HepG2 (cell line): ENCODE results near the gene NRSN2. TPM values are rescaled to one million over a fixed set of nuclear protein-coding genes. Genes with fewer than 3 reads are reported as not detected.

Source experiments
- ATM ChIP-seq: fragments of 450-650 bp; IDR thresholded peaks from 2 replicates; pipeline ENCODE4 v1.7.1; 2017; ENCODE audit warnings: mild to moderate bottlenecking, borderline replicate concordance
- CHD2 ChIP-seq: IDR thresholded peaks from 2 replicates; pipeline ENCODE4 v1.6.1; 2011; ENCODE audit warnings: low read depth, low read length, improper control_type of control experiment
- GABPB1 ChIP-seq: IDR thresholded peaks from 2 replicates; pipeline ENCODE4 v1.6.1; 2016; ENCODE audit warnings: mild to moderate bottlenecking, missing genetic modification reagents, moderate library complexity, missing compliant biosample characterization
- HNRNPL ChIP-seq: fragments of 200-400 bp; formaldehyde crosslinking; IDR thresholded peaks from 2 replicates; pipeline ENCODE4 v1.6.1; 2017; ENCODE audit warnings: mild to moderate bottlenecking, low read depth, low read length
- HOXD1 ChIP-seq: sonication (generic); formaldehyde crosslinking; IDR thresholded peaks from 2 replicates; pipeline ENCODE4 v1.5.0; 2020; ENCODE audit warnings: missing genetic modification reagents
- IKZF4 ChIP-seq: sonication (generic); formaldehyde crosslinking; IDR thresholded peaks from 2 replicates; pipeline ENCODE4 v1.5.1; 2020; ENCODE audit warnings: borderline replicate concordance, mild to moderate bottlenecking, low read depth, missing genetic modification reagents; ENCODE audit errors: not compliant biosample characterization
- KLF11 ChIP-seq: IDR thresholded peaks from 2 replicates; pipeline ENCODE4 v1.6.1; 2016; ENCODE audit warnings: missing compliant biosample characterization
- MIER3 ChIP-seq: IDR thresholded peaks from 2 replicates; pipeline ENCODE4 v1.6.1; 2016; ENCODE audit warnings: missing compliant biosample characterization, borderline replicate concordance
- MYC ChIP-seq: sonication (generic); formaldehyde crosslinking; IDR thresholded peaks from 2 replicates; pipeline ENCODE4 v1.9.0; 2021; ENCODE audit warnings: missing genetic modification reagents, borderline replicate concordance
- SATB2 ChIP-seq: sonication (generic); formaldehyde crosslinking; IDR thresholded peaks from 2 replicates; pipeline ENCODE4 v1.5.0; 2020; ENCODE audit warnings: missing genetic modification reagents
- SRSF1 ChIP-seq: fragments of 200-400 bp; formaldehyde crosslinking; optimal IDR thresholded peaks from 2 replicates; pipeline ENCODE3; 2017; ENCODE audit warnings: mild to moderate bottlenecking, low read depth, low read length, moderate library complexity
- TARDBP ChIP-seq: sonication (generic); formaldehyde crosslinking; IDR thresholded peaks from 2 replicates; pipeline ENCODE4 v1.8.0; 2022; ENCODE audit warnings: mild to moderate bottlenecking, missing genetic modification reagents
- TOE1 ChIP-seq: sonication (generic); formaldehyde crosslinking; IDR thresholded peaks from 2 replicates; pipeline ENCODE4 v1.4.0; 2020; ENCODE audit warnings: mild to moderate bottlenecking, missing genetic modification reagents
- TSC22D2 ChIP-seq: sonication (generic); formaldehyde crosslinking; IDR thresholded peaks from 2 replicates; pipeline ENCODE4 v1.5.1; 2020; ENCODE audit warnings: missing genetic modification reagents, mild to moderate bottlenecking, borderline replicate concordance
- ZBTB3 ChIP-seq: sonication (generic); formaldehyde crosslinking; IDR thresholded peaks from 2 replicates; pipeline ENCODE4 v1.4.0; 2020; ENCODE audit warnings: low read depth, mild to moderate bottlenecking, moderate library complexity, missing genetic modification reagents, borderline replicate concordance
- ZNF225 ChIP-seq: sonication (generic); formaldehyde crosslinking; IDR thresholded peaks from 2 replicates; pipeline ENCODE4 v1.4.0; 2020; ENCODE audit warnings: mild to moderate bottlenecking, missing genetic modification reagents
- ZNF260 ChIP-seq: sonication (generic); formaldehyde crosslinking; IDR thresholded peaks from 2 replicates; pipeline ENCODE4 v1.4.0; 2020; ENCODE audit warnings: missing genetic modification reagents, low read depth, mild to moderate bottlenecking, borderline replicate concordance
- ZNF550 ChIP-seq: sonication (generic); formaldehyde crosslinking; IDR thresholded peaks from 2 replicates; pipeline ENCODE4 v1.4.0; 2020; ENCODE audit warnings: mild to moderate bottlenecking, missing genetic modification reagents, borderline replicate concordance
- ZNF713 ChIP-seq: sonication (generic); formaldehyde crosslinking; IDR thresholded peaks from 2 replicates; pipeline ENCODE4 v1.4.0; 2020; ENCODE audit warnings: mild to moderate bottlenecking, missing genetic modification reagents
- ZNF761 ChIP-seq: sonication (generic); formaldehyde crosslinking; conservative IDR thresholded peaks from 2 replicates; pipeline ENCODE4 v1.4.0; 2020; ENCODE audit warnings: mild to moderate bottlenecking, missing genetic modification reagents
- ZNF773 ChIP-seq: sonication (generic); formaldehyde crosslinking; IDR thresholded peaks from 2 replicates; pipeline ENCODE4 v1.4.0; 2020; ENCODE audit warnings: missing genetic modification reagents, borderline replicate concordance
- ZNF816 ChIP-seq: sonication (generic); formaldehyde crosslinking; IDR thresholded peaks from 2 replicates; pipeline ENCODE4 v1.8.0; 2022; ENCODE audit warnings: missing genetic modification reagents, mild to moderate bottlenecking, borderline replicate concordance
- ZNF879 ChIP-seq: sonication (generic); formaldehyde crosslinking; IDR thresholded peaks from 2 replicates; pipeline ENCODE4 v1.8.1; 2023; ENCODE audit warnings: missing genetic modification reagents
- polyA plus RNA-seq, 8 experiments: library from polyadenylated mRNA; depleted of rRNA in 3 of 8; stranded (reverse) in 7 of 8; unstranded in 1 of 8; fragments of >200 nt; fragmentation: Illumina TruSeq in 4 of 8; extraction: Trizol in 4 of 8; gene quantifications; 2 replicates each; pipeline versions ENCODE4 v1.2.1 to v1.2.3, GENCODE V29; 2011 to 2016; ENCODE audit warnings: low read depth in 4 of 8, missing spikeins in 1 of 8, mixed read lengths in 1 of 8; ENCODE audit not compliant: insufficient read depth in 1 of 8
- total RNA-seq, 5 experiments: library from RNA; depleted of rRNA; stranded (reverse); fragments of >200 nt; fragmentation: Illumina TruSeq; extraction: Trizol; gene quantifications; 2 replicates each; pipeline ENCODE4 v1.2.3, GENCODE V29; 2016; ENCODE audit warnings: low read depth in 1 of 5
- TF ChIP-seq, protein P1 (sequence below): sonication (generic); formaldehyde crosslinking; IDR thresholded peaks from 2 replicates; pipeline ENCODE4 v1.4.0; 2020; ENCODE audit warnings: mild to moderate bottlenecking, missing genetic modification reagents
- TF ChIP-seq, protein P2 (sequence below): sonication (generic); formaldehyde crosslinking; IDR thresholded peaks from 2 replicates; pipeline ENCODE4 v1.4.0; 2020; ENCODE audit warnings: missing genetic modification reagents
- TF ChIP-seq, protein P3 (sequence below): fragments of 450-650 bp; IDR thresholded peaks from 2 replicates; pipeline ENCODE4 v1.6.1; 2017; ENCODE audit warnings: mild to moderate bottlenecking

NRSN2 gene
- total and polyA plus RNA-seq, 2 of the 13 experiments (the other 11 are each of a cell fraction or from before 2014, with no cell fraction given), result 32.3 to 49.4 TPM

DNA sequence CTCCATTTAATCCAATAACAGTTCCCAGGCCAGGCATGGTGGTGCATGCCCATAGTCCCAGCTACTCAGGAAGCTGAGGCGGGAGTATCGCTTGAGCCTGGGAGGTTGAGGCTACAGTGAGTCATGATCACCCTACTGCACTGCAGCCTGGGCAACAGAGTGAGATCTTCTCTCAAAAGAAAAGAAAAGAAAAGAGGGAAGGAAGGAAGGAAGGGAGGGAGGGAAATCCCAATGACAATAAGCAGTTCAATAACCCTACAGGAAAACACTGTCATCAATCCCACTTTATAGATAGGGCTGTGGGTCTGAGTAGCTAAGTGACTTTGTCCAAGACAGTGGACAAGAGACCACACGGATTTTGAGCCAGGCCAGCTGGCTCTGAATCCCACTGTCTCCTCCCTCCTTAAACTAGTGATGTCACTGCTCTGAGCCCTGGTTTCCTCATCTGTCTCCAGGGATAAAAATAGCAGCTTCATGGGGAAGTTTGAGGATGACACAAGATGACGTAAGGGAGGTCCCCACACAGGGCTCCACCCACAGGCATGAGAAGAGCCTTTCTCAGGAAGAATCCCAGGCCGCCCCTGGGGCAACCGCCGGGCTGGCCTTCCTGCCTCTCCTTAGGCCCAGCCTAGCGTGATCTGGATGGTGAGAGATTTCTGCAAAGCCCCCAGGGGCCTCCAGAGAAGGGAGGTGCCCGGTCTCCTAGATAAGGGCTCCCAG lies 26.4 kb downstream of the NRSN2 start (continued):
- TF ChIP-seq ZNF879 (CRISPR knock-in tag) (no peak), SATB2 (CRISPR knock-in tag) (no peak), ZNF550 (CRISPR knock-in tag) (no peak), ZNF816 (CRISPR knock-in tag) (no peak), HOXD1 (no peak), ZNF260 (CRISPR knock-in tag) (no peak), MYC (0 out of 2 replicates have a peak, but pooled peaks have one; percentile 6), ZBTB3 (CRISPR knock-in tag) (no peak), MIER3 (CRISPR knock-in tag) (no peak), GABPB1 (CRISPR knock-in tag) (peak; percentile 47), CHD2 (no peak), ZNF773 (no peak), IKZF4 (CRISPR knock-in tag) (no peak), TARDBP (CRISPR knock-in tag) (no peak), ZNF761 (CRISPR knock-in tag) (no peak), KLF11 (CRISPR knock-in tag) (no peak), ZNF225 (no peak), TSC22D2 (no peak), HNRNPL (no peak), ATM (no peak), ZNF713 (CRISPR knock-in tag) (no peak), TOE1 (CRISPR knock-in tag) (no peak), SRSF1 (no peak)
- TF ChIP-seq, protein P1, sequence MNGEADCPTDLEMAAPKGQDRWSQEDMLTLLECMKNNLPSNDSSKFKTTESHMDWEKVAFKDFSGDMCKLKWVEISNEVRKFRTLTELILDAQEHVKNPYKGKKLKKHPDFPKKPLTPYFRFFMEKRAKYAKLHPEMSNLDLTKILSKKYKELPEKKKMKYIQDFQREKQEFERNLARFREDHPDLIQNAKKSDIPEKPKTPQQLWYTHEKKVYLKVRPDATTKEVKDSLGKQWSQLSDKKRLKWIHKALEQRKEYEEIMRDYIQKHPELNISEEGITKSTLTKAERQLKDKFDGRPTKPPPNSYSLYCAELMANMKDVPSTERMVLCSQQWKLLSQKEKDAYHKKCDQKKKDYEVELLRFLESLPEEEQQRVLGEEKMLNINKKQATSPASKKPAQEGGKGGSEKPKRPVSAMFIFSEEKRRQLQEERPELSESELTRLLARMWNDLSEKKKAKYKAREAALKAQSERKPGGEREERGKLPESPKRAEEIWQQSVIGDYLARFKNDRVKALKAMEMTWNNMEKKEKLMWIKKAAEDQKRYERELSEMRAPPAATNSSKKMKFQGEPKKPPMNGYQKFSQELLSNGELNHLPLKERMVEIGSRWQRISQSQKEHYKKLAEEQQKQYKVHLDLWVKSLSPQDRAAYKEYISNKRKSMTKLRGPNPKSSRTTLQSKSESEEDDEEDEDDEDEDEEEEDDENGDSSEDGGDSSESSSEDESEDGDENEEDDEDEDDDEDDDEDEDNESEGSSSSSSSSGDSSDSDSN (CRISPR knock-in tag), result no peak
- TF ChIP-seq, protein P2, sequence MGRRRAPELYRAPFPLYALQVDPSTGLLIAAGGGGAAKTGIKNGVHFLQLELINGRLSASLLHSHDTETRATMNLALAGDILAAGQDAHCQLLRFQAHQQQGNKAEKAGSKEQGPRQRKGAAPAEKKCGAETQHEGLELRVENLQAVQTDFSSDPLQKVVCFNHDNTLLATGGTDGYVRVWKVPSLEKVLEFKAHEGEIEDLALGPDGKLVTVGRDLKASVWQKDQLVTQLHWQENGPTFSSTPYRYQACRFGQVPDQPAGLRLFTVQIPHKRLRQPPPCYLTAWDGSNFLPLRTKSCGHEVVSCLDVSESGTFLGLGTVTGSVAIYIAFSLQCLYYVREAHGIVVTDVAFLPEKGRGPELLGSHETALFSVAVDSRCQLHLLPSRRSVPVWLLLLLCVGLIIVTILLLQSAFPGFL (CRISPR knock-in tag), result no peak
- TF ChIP-seq, protein P3, sequence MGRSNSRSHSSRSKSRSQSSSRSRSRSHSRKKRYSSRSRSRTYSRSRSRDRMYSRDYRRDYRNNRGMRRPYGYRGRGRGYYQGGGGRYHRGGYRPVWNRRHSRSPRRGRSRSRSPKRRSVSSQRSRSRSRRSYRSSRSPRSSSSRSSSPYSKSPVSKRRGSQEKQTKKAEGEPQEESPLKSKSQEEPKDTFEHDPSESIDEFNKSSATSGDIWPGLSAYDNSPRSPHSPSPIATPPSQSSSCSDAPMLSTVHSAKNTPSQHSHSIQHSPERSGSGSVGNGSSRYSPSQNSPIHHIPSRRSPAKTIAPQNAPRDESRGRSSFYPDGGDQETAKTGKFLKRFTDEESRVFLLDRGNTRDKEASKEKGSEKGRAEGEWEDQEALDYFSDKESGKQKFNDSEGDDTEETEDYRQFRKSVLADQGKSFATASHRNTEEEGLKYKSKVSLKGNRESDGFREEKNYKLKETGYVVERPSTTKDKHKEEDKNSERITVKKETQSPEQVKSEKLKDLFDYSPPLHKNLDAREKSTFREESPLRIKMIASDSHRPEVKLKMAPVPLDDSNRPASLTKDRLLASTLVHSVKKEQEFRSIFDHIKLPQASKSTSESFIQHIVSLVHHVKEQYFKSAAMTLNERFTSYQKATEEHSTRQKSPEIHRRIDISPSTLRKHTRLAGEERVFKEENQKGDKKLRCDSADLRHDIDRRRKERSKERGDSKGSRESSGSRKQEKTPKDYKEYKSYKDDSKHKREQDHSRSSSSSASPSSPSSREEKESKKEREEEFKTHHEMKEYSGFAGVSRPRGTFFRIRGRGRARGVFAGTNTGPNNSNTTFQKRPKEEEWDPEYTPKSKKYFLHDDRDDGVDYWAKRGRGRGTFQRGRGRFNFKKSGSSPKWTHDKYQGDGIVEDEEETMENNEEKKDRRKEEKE, result no peak
